ENCODE measurements around the gene ZDHHC18.
"Not testable (repeated sequence)": the region's sequence is repeated elsewhere in the genome, so short reads cannot be mapped to it uniquely, and the experiment has no call there.

ZDHHC18 gene

DNA sequence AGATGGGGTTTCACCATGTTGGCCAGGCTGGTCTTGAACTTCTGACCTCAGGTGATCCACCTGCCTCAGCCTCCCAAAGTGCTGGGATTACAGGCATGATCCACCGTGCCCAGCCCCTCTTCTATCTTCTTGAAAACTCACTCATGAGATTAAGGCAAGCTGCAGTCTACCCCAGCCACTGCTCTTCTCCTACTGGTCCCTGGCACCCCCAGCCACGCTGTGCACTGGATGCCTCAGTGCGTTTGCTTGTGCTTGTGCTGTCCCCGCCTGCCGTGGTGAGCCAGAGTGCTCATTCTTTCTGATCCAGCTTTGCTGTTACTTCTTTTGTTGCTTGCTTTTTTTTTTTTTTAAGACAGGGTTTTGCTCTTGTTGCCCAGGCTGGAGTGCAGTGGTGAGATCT is 11.2 kb downstream of the ZDHHC18 start:
- not testable (repeated sequence) for DNase-seq

GRCh38 chr1:26838474-26839338 is 12.2 kb downstream of the ZDHHC18 start:
- peak; percentile 67 for DNase-seq

DNA sequence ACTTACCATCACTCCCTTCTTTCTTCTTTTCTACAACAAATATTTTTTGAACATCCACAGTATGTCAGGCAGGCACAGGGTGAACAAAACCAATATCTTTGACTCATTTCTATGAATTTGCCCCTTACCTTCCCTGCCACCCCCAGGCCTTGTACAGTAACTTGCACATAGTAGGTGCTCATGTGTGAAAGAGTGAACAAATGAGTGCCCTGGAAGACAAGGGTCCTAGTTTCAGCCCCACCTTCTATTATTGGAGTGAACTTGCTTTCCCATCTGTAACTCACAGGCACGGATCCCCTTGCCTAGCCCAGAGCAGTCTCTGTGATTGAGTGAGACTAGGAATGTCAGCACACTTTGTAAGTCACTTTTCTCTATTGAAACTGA is 12.8 kb downstream of the ZDHHC18 start:
- no peak for DNase-seq

DNA sequence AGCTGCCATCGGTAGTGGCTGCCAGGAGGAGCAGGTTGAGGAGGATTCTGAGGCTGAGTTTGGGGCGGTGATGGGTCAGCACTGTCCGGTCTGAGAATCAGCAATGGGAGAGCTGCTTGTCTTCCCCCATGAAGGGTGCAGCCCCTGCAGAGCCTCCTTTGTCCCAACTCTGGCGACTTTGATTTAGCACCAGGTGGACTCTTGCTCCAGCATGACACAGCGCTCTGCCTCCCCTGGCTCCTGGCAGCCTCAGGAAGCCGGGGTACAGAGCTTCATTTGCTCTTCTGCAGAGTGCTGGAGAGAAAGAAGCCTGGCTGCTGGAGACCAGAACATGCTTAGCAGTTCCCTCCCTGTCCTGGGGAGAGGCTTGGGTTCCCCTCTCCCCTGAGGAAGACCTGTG is 13.3 kb downstream of the ZDHHC18 start:
- no peak for DNase-seq

DNA sequence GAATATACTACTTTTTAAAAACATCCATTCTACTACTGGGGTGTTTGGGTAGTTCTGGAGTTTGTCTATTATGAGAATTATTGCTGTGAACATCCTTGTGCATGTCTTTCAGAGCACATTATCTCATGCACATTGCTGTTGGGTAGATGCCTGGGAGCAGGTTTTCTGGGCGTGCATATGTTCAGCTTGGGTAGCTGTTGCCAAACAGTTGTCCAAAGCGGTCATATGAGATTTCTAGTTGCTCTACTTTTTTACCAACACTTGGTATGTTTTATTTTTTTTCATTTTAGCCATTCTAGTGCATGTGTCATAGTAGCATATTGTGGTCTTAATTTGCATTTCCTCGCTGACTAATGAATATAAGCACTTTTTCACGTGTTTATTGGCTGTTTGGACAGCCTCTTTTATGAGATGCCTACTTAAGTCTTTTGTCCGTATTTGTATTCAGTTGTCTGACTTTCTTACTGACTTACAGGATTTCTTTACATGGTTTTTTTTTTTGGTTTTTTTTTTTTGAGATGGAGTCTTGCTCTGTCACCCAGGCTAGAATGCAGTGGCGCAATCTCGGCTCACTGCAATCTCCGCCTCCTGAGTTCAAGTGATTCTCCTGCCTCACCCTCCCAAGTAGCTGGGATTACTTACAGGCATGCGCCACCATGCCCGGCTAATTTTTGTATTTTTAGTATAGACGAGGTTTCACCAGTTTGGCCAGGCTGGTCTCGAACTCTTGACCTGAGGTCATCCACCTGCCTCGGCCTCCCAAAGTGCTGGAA is 18.1 kb downstream of the ZDHHC18 start:
- no peak for DNase-seq

GRCh38 chr1:26847826-26848225 is 21.3 kb downstream of the ZDHHC18 start:
- DNase-seq: not testable (repeated sequence)

- no peak for DNase-seq
Observed at GRCh38 chr1:26848499-26848898, 22.0 kb downstream of the ZDHHC18 start.

GRCh38 chr1:26848941-26849774 is 22.7 kb downstream of the ZDHHC18 start:
- no peak for DNase-seq

DNA sequence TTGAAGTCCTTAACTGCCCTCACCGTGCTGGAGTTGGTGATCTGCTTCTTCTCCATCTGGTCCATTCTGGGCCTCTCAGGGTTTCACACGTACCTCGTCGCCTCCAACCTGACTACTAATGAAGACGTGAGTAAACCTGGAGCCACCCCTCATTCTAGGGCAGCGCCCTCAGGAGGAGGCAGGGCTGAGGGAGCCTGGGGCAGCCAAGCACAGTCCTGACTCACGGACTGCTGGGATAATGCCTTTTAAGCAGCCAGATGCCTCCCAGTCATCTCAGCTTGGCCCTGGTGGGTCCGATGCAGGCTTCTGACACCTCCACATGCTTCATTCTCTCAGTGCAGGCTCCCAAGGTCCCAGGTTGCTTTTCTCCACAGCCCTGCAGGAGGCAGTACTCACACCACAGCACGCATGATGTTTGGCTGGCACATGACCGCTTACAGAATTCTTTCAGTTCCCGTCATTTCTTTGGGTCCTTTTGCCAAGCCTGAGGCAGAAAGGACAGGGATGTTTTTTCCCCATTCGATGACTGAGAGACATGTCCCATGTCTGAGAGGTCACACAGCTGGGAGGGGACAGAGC is 24.7 kb downstream of the ZDHHC18 start:
- no peak for DNase-seq

GRCh38 chr1:26852701-26853100 is 26.2 kb downstream of the ZDHHC18 start:
- no peak for DNase-seq

GRCh38 chr1:26853156-26853555 is 26.7 kb downstream of the ZDHHC18 start:
- peak; percentile 86 for DNase-seq

DNA sequence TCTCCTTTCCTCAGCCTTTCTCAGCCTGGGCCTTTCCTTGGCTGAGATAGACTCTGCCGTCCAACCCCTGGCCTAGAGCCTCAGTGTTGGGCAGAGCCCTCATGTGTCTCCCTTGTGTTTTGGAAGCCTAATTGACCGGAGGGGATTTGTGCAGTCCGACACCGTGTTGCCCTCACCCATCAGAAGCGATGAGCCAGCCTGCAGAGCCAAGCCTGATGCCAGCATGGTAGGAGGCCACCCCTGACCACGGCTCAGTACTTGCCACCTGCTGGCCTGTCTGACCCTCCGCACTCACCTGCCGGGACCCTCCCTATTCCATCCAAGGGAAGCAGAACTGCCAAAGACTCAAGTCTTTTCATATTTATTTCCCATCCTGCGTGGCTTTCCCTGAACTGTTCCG is 27.1 kb downstream of the ZDHHC18 start:
- DNase-seq: no peak

GRCh38 chr1:26854906-26855305 is 28.4 kb downstream of the ZDHHC18 start:
- no peak for DNase-seq

- DNase-seq: no peak
Observed at GRCh38 chr1:26855636-26856035, 29.1 kb downstream of the ZDHHC18 start.

DNA sequence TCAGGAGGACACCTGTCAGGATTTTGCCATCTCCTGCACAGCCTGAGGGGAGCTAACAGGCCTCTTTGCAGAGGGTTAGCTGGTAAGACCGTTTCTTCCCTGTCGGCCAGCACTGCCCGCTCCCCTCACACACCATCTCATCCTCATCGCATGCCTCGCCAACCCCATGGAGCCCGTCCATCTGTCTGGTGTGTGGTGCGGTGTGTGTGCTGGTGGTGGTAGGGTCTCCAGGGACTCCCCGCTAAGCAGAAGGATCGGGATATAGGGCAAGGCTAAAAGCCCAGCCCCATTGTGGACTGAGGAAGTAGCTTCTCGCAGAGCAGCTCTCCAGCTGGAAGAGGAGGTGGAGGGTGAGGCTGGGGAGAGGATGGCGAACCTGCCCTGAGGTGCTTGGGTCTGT is 29.7 kb downstream of the ZDHHC18 start:
- no peak for DNase-seq

DNA sequence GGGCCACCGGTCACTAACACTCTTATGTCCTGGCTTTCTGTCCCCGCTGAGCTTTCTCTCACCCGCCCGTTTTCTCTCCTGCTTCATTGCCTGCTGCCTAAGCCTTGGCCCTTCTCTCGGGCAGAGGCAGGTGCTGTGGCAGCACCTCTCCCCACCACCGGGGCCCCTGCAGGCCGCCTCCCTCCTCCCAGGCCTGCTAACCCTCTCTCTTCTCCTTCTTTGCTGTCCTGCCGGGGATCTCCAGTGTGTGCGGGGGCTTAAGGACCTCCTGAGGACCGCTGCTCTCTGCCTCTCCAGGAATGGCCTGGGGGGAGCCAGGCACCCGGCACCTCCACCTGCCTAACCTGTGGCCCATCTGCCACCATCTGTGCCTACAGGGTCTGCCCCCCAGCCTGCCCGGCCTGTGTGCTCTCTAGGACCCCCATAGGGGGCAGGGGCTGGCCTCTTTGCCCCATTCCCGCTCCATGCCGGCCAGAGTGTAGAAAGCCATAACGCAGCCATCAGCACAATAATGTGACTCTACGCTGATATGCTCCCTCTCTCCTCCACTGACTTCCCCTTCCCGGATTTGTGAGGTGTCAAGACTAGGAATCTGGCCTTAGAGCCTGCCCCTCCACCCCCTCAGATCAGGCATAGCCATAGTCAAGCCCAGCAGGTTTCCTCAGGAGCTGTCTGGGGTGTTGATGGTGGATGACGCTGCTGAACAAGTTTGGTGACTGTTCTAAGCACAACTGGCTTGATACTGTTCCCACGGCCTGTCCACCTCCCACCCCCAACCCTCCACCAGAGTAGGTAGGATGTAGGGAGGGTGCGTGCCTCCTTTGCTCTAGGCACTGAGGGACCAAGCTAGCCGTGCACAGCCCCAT is 30.3 kb downstream of the ZDHHC18 start:
- no peak for DNase-seq

DNA sequence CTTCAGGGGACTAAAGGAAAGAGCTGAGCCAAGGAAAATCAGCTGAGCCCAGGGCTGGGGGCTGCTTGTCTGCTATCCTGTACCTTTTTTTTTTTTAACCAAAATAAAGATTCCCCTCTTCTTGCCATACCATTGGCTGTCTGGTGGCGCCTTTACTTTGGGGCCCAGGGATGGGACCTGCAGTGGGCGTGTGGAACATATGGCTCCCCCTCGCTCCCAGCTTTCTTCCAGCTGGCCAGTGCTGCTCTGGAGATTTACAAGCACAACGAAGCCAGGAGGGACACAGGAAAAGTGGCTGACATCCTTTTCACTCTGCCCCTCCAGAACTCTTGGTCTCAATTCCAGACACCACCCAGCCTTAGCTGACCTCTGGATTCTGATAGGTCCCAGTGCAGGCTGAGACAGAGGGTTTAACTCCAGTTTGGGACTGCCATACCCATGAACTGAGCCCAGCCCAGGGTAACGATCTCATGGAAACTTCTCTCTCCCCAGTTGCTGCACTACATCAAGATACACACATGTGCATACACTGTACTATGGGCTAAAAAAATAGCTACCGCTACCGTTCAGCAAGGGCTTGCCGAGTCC is 31.1 kb downstream of the ZDHHC18 start:
- no peak for DNase-seq

GRCh38 chr1:26858160-26858559 is 31.7 kb downstream of the ZDHHC18 start:
- DNase-seq: no peak

- DNase-seq: no peak
Observed at GRCh38 chr1:26858891-26859640, 32.6 kb downstream of the ZDHHC18 start.

DNA sequence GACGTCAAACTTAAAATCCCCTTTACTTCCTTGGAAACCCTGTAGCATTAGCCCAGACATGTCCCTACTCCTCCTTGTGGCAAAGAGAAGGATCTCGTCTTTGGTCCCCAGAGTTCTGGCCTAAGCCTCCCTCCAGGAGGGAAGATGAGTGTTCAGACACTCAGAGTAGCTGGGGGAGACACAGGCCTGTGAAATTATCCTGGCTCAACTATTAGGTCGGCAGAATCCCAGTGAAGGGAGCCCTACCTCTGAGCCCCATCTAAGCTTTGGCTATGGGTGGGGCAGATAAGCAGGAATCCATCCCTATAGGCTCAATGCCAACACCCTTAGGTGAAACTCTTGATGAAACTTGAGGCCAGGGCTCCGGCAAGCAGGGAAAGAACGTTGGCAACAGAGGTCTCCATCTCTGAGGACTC is 34.8 kb downstream of the ZDHHC18 start:
- DNase-seq: no peak

GRCh38 chr1:26861889-26862378 is 35.4 kb downstream of the ZDHHC18 start:
- DNase-seq: no peak

Data from stimulated activated CD4-positive, alpha-beta T cell treated with anti-CD3 and anti-CD28 coated beads, Interleukin-15, amount 100 ng/mL, for 24 hours (primary cell).